HCT116 (cell line): ENCODE data around the gene IL18R1. TPM values are rescaled to one million over a fixed set of nuclear protein-coding genes. Genes with fewer than 3 reads are reported as not detected.

Experiments used
- ATAC-seq: fragments of 200-7000 bp; cut with Tn5 transposase; 2 replicates; pipeline ENCODE4 v1.9.1; 2020; ENCODE audit warnings: mild to moderate bottlenecking, moderate library complexity
- BruUV-seq: library from RNA; stranded (reverse); fragments of 400-500 nt; replicated peaks from 2 replicates; lab custom pipeline; 2021; lab: Mats Ljungman, UMichigan
- CTCF ChIA-PET: fragments of 300-600 bp; sonication (Branson Sonifier 250); formaldehyde crosslinking; loops from one replicate; lab custom pipeline; 2021; ENCODE audit warnings: antibody characterized with exemption; lab: Charles Lee
- POLR2A ChIA-PET: fragments of 300-600, 350-600 bp; sonication (Branson Sonifier 250); formaldehyde crosslinking; loops from one replicate; lab custom pipeline; 2021; ENCODE audit warnings: antibody characterized with exemption; lab: Charles Lee
- RAD21 ChIA-PET, 2 experiments: fragments of 300-600 bp; sonication (Branson Sonifier 250); formaldehyde crosslinking; loops; one replicate each; lab custom pipeline; 2023; ENCODE audit warnings: low total read pairs in 2 of 2; ENCODE audit not compliant: uncharacterized antibody in 2 of 2, unreplicated experiment in 2 of 2, low non-redundant PET in 1 of 2; lab: Charles Lee
- DNase-seq: peaks from one replicate; pipeline ENCODE4 v3.0.0-alpha.2; 2010; ENCODE audit warnings: low read depth, low spot score
- H2AFZ ChIP-seq: fragments of 200-600 bp; shearing (Covaris generic), sonication (generic); 2 replicates; pipeline ENCODE4 v1.6.1; 2017; ENCODE audit warnings: low read depth, mixed run types, mixed read lengths, antibody characterized with exemption, low read length; ENCODE audit not compliant: poor library complexity, severe bottlenecking
- H3K27ac ChIP-seq: 2 replicates; pipeline ENCODE4 v1.5.1; 2012; ENCODE audit warnings: low read depth, low read length
- H3K27me3 ChIP-seq: fragments of 200-600 bp; sonication (generic); 2 replicates; pipeline ENCODE4 v1.6.1; 2016; ENCODE audit warnings: mixed run types, low read length, mixed read lengths; ENCODE audit not compliant: insufficient read depth
- H3K36me3 ChIP-seq, 2 experiments: fragments of 200-500 bp in 1 of 2; fragments of 200-600 bp in 1 of 2; sonication (Bioruptor generic) in 1 of 2; sonication (generic) in 1 of 2; 2 replicates each; pipeline versions ENCODE4 v1.5.1 to v1.6.1; 2014 to 2016; ENCODE audit warnings: low read length in 2 of 2, inconsistent platforms in 1 of 2, mixed read lengths in 1 of 2, mixed run types in 1 of 2; ENCODE audit not compliant: insufficient read depth in 2 of 2, control insufficient read depth in 1 of 2
- H3K4me1 ChIP-seq, 2 experiments: fragments of 200-600 bp in 1 of 2; sonication (generic) in 1 of 2; 2 replicates each; pipeline versions ENCODE4 v1.5.1 to v1.6.1; 2012 to 2017; ENCODE audit warnings: low read length in 2 of 2, inconsistent platforms in 1 of 2, mild to moderate bottlenecking in 1 of 2, mixed read lengths in 1 of 2, mixed run types in 1 of 2, moderate library complexity in 1 of 2; ENCODE audit not compliant: insufficient read depth in 2 of 2, control insufficient read depth in 1 of 2
- H3K4me2 ChIP-seq: fragments of 200-600 bp; sonication (generic); 2 replicates; pipeline ENCODE4 v1.6.1; 2017; ENCODE audit warnings: mixed run types, low read length, mixed read lengths
- H3K4me3 ChIP-seq, 2 experiments: fragments of 200-600 bp in 1 of 2; sonication (generic) in 1 of 2; replicated peaks in 1 of 2; 2 replicates each; pipeline ENCODE4 v1.5.1; 2011 to 2016; ENCODE audit warnings: low read length in 2 of 2, control low read depth in 1 of 2, low read depth in 1 of 2, mild to moderate bottlenecking in 1 of 2, mixed read lengths in 1 of 2, mixed run types in 1 of 2
- H3K79me2 ChIP-seq: fragments of 200-600 bp; sonication (generic); 2 replicates; pipeline ENCODE4 v1.6.1; 2017; ENCODE audit warnings: mild to moderate bottlenecking, mixed run types, low read length, moderate library complexity, mixed read lengths; ENCODE audit not compliant: insufficient read depth
- H3K9ac ChIP-seq: fragments of 200-600 bp; sonication (generic); 2 replicates; pipeline ENCODE4 v1.6.1; 2016; ENCODE audit warnings: low read length, mixed read lengths
- H3K9me2 ChIP-seq: fragments of 200-600 bp; sonication (generic), shearing (Covaris generic); 2 replicates; pipeline ENCODE4 v1.6.1; 2017; ENCODE audit warnings: mixed run types, mild to moderate bottlenecking, moderate library complexity; ENCODE audit not compliant: insufficient read depth
- H3K9me3 ChIP-seq, 2 experiments: fragments of 200-500 bp in 1 of 2; fragments of 200-600 bp in 1 of 2; sonication (Bioruptor generic) in 1 of 2; sonication (generic) in 1 of 2; 2 replicates each; pipeline ENCODE4 v1.6.1; 2014 to 2017; ENCODE audit warnings: low read length in 2 of 2, mixed read lengths in 2 of 2, inconsistent platforms in 1 of 2, low read depth in 1 of 2, mild to moderate bottlenecking in 1 of 2, mixed run types in 1 of 2, moderate library complexity in 1 of 2; ENCODE audit not compliant: control insufficient read depth in 1 of 2, insufficient read depth in 1 of 2
- H4K20me1 ChIP-seq: fragments of 200-600 bp; sonication (generic), shearing (Covaris generic); 2 replicates; pipeline ENCODE4 v1.6.1; 2017; ENCODE audit warnings: mixed run types, mild to moderate bottlenecking, moderate library complexity; ENCODE audit not compliant: insufficient read depth
- CBX3 ChIP-seq: IDR thresholded peaks from 2 replicates; pipeline ENCODE4 v1.6.1; 2012; ENCODE audit warnings: low read depth
- CEBPB ChIP-seq: IDR thresholded peaks from 2 replicates; pipeline ENCODE4 v1.6.1; 2012; ENCODE audit warnings: low read depth
- EZH2 ChIP-seq: fragments of 200-600 bp; sonication (generic); IDR thresholded peaks from 2 replicates; pipeline ENCODE4 v1.6.1; 2017; ENCODE audit warnings: antibody characterized with exemption, mixed run types
- JUND ChIP-seq: IDR thresholded peaks from 2 replicates; pipeline ENCODE4 v1.6.1; 2012
- MAX ChIP-seq: IDR thresholded peaks from 2 replicates; pipeline ENCODE4 v1.6.1; 2012
- POLR2A ChIP-seq: IDR thresholded peaks from 2 replicates; pipeline ENCODE4 v1.7.0; 2011; ENCODE audit warnings: borderline replicate concordance; ENCODE audit not compliant: insufficient read depth, insufficient read length; ENCODE audit errors: extremely low read depth
- REST ChIP-seq: IDR thresholded peaks from 2 replicates; pipeline ENCODE4 v1.6.1; 2012; ENCODE audit warnings: low read depth
- SIN3A ChIP-seq: IDR thresholded peaks from 2 replicates; pipeline ENCODE4 v1.6.1; 2012; ENCODE audit warnings: low read depth
- SP1 ChIP-seq: IDR thresholded peaks from 2 replicates; pipeline ENCODE4 v1.6.1; 2012; ENCODE audit warnings: low read depth
- ZBTB33 ChIP-seq: IDR thresholded peaks from 2 replicates; pipeline ENCODE4 v1.6.1; 2011; ENCODE audit warnings: mild to moderate bottlenecking, low read length, moderate library complexity; ENCODE audit not compliant: insufficient replicate concordance; ENCODE audit errors: extremely low read depth
- intact Hi-C: fragments of 100-400 bp; cut with micrococcal nuclease; formaldehyde crosslinking; loops from 2 replicates; pipeline ENCODE4 v1.10.0; 2022
- total RNA-seq: library from RNA; stranded (reverse); gene quantifications from one replicate; pipeline ENCODE4 v1.2.1, GENCODE V29; 2021; ENCODE audit not compliant: unreplicated experiment
- TF ChIP-seq, protein P1 (sequence below), 3 experiments: fragments of 200-600 bp in 1 of 3; sonication (generic) in 1 of 3; IDR thresholded peaks in 2 of 3; conservative IDR thresholded peaks in 1 of 3; 2 replicates each; pipeline ENCODE4 v1.5.1; 2012 to 2017; ENCODE audit warnings: low read depth in 2 of 3, low read length in 2 of 3, antibody characterized with exemption in 1 of 3, borderline replicate concordance in 1 of 3, control low read depth in 1 of 3, mild to moderate bottlenecking in 1 of 3, mixed read lengths in 1 of 3, mixed run types in 1 of 3, moderate library complexity in 1 of 3; ENCODE audit not compliant: insufficient read depth in 1 of 3

The IL18R1 gene
- total RNA-seq, 1 experiment from 2014 or later = 1.5 TPM

GRCh38 chr2:102424754-102425153, 69.2 kb downstream of the IL18R1 start:
- H4K20me1 ChIP-seq = no peaks in the 10 kb centered on the region
- no peak overlapping the region for H3K27ac ChIP-seq
- DNase-seq (no peak), ATAC-seq (no peak)
- H3K36me3 ChIP-seq = no peaks in the 10 kb centered on the region
- no peak overlapping the region for H2AFZ ChIP-seq
- no peaks in the 10 kb centered on the region for H3K79me2 ChIP-seq
- TF ChIP-seq JUND (no peak), SIN3A (no peak), CBX3 (no peak)
- no peaks in the 10 kb centered on the region for H3K9me3 ChIP-seq
- peaks cover 17% of the 10 kb centered on the region; the same call in 1 of the 2 replicates for H3K27me3 ChIP-seq
- ChIA-PET POLR2A (no interaction called here), RAD21 (no interaction called here), CTCF (no interaction called here)
- no peak overlapping the region for H3K4me3 ChIP-seq
- no peak overlapping the region for H3K9ac ChIP-seq
- BruUV-seq = no TSS peak
- no peaks in the 10 kb centered on the region for H3K4me1 ChIP-seq
- intact Hi-C loops = no loop called here
- no peak overlapping the region for H3K4me2 ChIP-seq
- no peaks in the 10 kb centered on the region for H3K9me2 ChIP-seq

- Histone ChIP-seq H3K9ac (no peak overlapping the region), H3K27me3 (peaks cover 11% of the 10 kb centered on the region; the same call in 1 of the 2 replicates), H3K4me2 (no peak overlapping the region), H3K79me2 (no peaks in the 10 kb centered on the region), H3K9me3 (no peaks in the 10 kb centered on the region), H3K36me3 (no peaks in the 10 kb centered on the region), H4K20me1 (no peaks in the 10 kb centered on the region), H3K9me2 (no peaks in the 10 kb centered on the region), H2AFZ (no peak overlapping the region), H3K4me3 (no peak overlapping the region), H3K27ac (no peak overlapping the region), H3K4me1 (no peaks in the 10 kb centered on the region)
- no peak for ATAC-seq
- no peak for DNase-seq
- no TSS peak for BruUV-seq
- RAD21 ChIA-PET = no interaction called here
- intact Hi-C loops = no loop called here
- CTCF ChIA-PET = no interaction called here
- TF ChIP-seq EZH2 = no peak
- TF ChIP-seq, protein P1, sequence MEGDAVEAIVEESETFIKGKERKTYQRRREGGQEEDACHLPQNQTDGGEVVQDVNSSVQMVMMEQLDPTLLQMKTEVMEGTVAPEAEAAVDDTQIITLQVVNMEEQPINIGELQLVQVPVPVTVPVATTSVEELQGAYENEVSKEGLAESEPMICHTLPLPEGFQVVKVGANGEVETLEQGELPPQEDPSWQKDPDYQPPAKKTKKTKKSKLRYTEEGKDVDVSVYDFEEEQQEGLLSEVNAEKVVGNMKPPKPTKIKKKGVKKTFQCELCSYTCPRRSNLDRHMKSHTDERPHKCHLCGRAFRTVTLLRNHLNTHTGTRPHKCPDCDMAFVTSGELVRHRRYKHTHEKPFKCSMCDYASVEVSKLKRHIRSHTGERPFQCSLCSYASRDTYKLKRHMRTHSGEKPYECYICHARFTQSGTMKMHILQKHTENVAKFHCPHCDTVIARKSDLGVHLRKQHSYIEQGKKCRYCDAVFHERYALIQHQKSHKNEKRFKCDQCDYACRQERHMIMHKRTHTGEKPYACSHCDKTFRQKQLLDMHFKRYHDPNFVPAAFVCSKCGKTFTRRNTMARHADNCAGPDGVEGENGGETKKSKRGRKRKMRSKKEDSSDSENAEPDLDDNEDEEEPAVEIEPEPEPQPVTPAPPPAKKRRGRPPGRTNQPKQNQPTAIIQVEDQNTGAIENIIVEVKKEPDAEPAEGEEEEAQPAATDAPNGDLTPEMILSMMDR (IDR thresholded peaks at IDR 0.05 in 2 of 3, conservative IDR thresholded peaks at IDR 0.05 in 1 of 3; ENCODE audit: borderline replicate concordance in 1 of 3, insufficient read depth in 1 of 3, low read depth in 2 of 3, low read length in 2 of 3) = no peak
- no peak for TF ChIP-seq MAX
- TF ChIP-seq ZBTB33 = no peak
- TF ChIP-seq POLR2A = no peak
- TF ChIP-seq CEBPB = no peak
- TF ChIP-seq REST = no peak
- TF ChIP-seq SP1 = no peak
- POLR2A ChIA-PET = no interaction called here
Measured at GRCh38 chr2:102425441-102426132, 70.0 kb downstream of the IL18R1 start.
